Measurements from ENCODE around the gene CLEC16A.

Gene CLEC16A

DNA sequence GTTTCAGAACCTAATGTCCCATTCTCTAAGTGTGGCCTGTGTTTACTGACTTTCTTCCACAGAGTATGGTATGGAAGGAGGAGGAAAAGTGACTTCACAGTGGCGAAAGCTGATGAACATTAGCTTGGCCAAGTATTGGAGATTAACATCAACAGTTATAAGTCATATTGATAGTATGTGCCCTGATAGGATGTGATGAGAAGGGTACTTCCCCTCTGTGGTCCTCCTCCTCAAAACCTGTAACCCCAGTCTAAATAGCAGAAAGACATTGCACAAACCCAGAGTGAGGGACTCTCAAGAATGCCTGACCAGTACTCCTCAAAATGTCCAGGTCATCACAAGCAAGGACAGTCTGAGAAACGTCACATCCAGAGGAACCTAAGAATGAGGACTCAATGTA, 73.1 kb downstream of the CLEC16A start:
- DNase-seq, result no peak

- no peak for DNase-seq
Observed at GRCh38 chr16:11020388-11020787, 76.0 kb downstream of the CLEC16A start.

DNA sequence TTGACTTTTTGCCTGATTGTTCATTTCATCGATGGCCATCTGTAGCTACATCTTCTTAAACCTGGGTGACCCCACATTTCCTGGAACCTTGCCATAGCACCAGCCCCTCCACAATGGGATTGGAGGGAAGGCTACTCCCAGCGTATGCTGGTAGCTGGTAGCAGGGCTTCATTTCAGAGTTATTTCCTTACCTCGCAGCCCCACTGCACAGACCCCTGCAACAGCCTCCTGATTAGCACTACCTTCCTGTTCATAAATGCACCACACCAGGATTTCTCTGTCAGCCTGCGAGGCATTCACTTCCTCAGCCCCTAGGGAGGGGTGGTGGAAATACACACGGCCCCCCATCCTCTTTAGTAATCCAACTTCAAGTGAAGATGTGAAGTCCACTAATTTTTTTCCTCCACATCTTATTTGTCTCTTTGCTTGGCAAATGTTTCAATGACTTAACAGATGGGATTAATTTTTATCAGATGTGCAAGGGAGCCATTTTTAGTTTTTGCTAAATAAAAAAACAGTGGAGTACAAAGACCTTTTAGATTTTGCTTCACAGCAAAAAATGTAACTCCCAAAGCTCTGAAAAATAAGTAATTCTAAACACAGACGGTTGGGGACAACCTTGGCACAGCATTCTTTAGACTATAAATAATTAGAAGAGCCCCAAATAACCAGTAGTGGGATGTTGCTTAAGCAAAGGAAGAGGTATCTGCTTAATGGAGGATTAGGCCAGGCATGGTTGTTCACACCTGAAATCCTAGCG, 76.6 kb downstream of the CLEC16A start:
- DNase-seq, result no peak

GRCh38 chr16:11022002-11022401, 77.6 kb downstream of the CLEC16A start:
- no peak for DNase-seq

GRCh38 chr16:11023262-11024039, 79.1 kb downstream of the CLEC16A start:
- DNase-seq, result no peak

DNA sequence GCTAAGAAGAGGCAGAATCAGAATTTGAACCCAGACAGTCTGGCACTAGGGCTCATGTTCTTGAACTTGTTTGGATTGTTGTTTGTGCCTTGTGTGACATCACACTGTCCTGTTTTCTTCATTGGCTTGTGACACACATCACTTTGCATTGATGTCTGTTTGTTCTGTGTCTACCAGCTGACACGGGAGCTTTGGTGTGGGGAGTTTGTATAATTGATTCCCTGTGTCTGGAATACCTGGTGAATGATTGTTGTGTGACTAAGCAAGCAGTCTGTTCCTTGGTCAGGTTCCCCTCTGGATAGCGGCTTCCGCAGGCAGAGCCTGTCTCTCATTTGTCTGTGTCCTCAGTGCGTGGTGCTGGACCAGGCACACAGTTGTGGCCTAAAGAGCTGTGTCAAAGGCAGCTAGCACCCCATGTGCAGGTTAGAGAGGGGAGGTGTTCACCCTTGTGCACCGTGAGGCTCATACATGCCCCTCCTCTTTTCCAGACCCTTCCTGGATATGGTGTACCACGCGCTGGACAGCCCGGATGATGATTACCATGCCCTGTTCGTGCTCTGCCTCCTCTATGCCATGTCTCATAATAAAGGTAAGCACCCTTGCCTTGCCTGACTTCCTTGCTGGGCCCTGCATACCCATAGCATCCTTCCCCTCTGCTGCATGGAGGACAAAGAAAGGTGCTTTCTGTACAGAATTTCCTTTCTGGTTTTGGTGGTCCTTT, 80.1 kb downstream of the CLEC16A start:
- DNase-seq, result no peak

GRCh38 chr16:11025120-11025531, 80.8 kb downstream of the CLEC16A start:
- no peak for DNase-seq

- DNase-seq, result no peak
Observed at GRCh38 chr16:11029948-11030347, 85.6 kb downstream of the CLEC16A start.

DNA sequence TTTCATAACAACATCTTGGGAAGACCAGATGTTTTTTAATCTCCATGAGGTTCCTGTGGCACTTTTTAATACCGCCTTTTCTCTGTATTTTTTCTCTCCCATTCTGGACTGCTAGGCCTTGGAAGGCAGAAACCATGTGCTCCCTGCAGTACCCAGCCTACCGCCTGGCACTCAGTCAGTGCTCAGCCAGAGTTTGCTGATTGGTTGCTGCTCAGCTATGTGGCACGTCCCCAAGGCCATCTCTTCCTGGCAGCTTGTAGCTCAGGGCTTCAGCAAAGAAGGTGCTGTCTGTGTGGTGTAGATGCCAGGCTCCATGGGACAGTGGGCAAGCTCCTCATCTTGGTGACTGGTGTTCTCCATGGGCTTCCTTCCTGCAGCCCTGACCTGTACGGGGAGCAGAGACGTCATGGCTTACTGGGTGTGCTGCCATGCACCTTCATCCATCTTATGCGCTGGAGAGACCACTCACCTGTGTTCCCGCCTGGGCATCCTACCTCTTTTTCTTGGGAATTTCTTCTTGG, 86.7 kb downstream of the CLEC16A start:
- no peak for DNase-seq

- DNase-seq, result no peak
Observed at GRCh38 chr16:11032000-11032921, 87.9 kb downstream of the CLEC16A start.

- no peak for DNase-seq
Observed at GRCh38 chr16:11032922-11033291, 88.5 kb downstream of the CLEC16A start.

GRCh38 chr16:11033629-11034420, 89.5 kb downstream of the CLEC16A start:
- no peak for DNase-seq

DNA sequence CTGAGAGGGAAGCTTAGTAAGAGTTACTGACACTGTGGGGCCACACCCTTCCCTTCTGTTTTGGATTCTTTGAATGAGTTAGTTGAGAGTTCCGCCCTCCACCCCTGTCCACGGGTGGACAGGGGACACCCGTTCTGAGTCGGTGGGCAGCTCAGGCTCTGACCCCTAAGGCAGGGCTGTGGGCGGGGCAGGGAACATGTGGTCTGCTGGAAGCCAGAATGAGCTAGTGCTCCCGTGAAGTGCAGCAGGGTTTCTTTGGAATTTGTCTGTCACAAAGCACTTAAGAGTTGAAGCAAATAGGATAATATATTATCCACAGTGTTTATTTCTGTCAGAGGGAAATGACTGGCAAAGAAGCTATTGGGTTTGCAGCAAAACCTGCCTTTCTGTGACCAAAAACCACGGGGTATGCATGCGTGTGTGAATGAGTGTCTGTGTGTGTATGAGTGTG, 90.1 kb downstream of the CLEC16A start:
- no peak for DNase-seq

- DNase-seq, result no peak
Observed at GRCh38 chr16:11035096-11035495, 90.7 kb downstream of the CLEC16A start.

DNA sequence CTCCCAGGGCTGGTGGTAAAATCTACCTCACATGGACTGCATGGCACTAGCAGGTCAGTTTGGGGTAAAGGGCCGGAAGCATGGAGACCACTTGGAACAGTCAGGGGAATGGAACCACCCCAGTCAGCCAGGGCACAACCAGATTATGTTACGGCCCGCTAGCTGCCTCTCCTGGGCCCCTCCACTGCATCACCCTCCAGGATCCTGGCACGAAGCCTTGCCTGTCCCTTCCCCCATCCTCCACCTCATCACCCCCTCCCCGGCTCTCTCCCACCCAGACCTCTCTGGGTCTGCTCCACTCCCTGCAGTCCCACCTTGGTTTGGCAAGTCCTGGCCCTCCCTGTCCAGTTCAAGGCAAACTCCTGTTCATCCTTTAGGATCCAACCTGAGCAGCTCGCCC, 91.7 kb downstream of the CLEC16A start:
- no peak for DNase-seq

- no peak for DNase-seq
Observed at GRCh38 chr16:11036868-11037410, 92.6 kb downstream of the CLEC16A start.

DNA sequence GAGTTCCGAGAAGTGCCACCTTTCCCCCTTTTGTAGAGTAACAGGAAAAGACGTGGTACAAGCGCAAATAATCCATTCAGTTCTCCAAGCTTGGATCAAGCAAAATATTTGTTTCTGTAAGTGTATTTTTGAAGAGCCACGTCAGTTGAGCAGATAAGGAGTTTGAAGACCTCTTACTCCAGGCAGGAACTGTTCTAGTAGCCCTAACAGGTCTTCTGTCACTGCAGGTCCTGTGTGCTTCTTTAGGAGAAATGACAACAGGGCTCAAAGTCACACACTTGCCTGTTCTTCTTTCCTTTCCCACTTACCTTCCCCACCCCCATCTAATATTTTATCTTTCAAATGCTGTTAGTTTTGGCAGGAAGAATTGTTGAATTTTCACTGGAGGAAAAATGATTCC, 93.9 kb downstream of the CLEC16A start:
- DNase-seq, result no peak

DNA sequence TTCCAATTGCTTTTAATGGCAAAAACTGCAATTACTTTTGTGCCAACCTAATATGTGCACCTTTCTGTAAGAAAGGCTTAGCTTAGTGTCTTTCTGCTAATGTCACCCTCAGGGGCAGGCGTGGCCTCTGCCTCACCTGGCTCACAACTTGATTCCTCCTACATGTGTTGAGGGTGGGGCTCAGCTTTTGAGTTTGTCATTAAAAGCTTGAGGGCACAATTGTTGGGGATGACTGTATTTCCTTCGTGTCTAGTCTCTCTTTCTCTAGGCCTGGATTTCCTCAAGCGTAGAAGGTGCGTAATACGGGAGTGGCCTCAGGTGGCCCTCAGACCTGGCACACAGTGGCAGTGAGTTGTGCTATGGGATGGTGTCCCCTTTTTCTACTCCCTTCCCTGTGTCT, 94.4 kb downstream of the CLEC16A start:
- no peak for DNase-seq

DNA sequence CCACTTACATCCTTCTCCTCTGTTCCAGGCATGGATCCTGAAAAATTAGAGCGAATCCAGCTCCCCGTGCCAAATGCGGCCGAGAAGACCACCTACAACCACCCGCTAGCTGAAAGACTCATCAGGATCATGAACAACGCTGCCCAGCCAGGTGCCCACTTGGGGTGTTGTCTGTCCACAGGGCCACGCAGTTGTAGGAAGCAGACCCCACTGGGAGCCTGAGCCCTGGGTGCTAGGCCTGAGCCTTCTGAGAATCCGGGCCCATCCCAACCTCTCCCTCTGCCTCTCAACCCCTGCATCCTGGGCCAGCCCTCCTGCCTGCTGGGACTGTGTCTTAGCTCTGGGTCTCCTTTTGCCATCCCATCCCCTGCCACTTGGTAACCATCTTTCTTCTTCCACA, 95.4 kb downstream of the CLEC16A start:
- DNase-seq, result no peak

DNA sequence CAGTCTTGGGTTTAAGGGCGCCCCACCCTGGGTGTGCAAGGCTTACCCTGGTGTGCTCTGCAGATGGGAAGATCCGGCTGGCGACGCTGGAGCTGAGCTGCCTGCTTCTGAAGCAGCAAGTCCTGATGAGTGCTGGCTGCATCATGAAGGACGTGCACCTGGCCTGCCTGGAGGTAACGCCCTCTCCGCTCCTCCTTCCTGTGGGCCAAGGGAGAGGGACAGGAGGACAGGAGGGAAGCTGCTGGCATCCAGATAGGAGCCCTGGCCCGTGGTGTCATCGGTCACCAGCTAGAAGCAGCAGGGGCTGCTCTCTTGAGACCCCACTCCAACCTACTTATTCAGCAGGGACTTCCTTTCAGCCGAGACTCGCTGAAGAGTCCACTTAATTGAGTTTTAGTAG, 97.8 kb downstream of the CLEC16A start:
- no peak for DNase-seq

DNA sequence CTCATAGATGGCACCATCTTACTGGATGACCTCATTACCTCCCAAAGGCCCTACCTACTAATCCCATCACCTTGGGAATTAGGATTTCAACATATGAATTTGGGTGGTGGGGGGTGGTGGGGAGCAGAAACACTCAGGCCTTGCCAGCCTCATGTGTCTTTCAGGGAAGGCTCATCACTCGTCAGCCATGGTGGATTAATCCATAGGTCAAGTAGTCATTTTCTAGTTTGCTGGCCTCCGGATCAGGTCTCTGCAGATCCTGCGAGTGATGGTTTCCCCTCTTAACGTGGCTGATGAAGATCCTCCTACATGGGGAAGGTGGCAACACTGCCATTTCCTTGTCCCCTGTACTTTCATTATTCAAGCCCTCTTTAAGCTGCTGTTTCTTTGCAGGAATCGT, 101.1 kb downstream of the CLEC16A start:
- DNase-seq, result no peak

All from activated CD4-positive, alpha-beta T cell treated with anti-CD3 and anti-CD28 coated beads for 4 hours (primary cell).